TTC549 (cell line): ENCODE measurements around the gene WDR27.
"Not testable (repeated sequence)": the region's sequence is repeated elsewhere in the genome, so short reads cannot be mapped to it uniquely, and the experiment has no call there.

ENCODE experiments used
- FAIRE-seq: peaks from 2 replicates; lab custom pipeline; 2012; peaks lifted over from hg19 to GRCh38; lab: Jason Lieb, UNC

WDR27 gene

DNA sequence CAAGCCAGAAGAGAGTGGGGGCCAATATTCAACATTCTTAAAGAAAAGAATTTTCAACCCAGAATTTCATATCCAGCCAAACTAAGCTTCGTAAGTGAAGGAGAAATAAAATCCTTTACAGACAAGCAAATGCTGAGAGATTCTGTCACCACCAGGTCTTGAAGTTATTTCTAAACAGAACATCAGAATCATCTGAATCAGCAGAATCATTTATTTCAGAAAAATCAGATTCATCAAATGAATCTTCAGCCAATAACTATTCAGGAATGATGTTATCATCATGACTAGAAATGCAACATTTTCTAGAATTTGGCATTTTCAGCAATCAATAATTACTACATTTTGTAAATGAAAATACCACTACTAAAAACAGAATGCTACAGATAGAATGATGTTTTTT, 100.7 kb downstream of the WDR27 start:
- FAIRE-seq: not testable (repeated sequence)

DNA sequence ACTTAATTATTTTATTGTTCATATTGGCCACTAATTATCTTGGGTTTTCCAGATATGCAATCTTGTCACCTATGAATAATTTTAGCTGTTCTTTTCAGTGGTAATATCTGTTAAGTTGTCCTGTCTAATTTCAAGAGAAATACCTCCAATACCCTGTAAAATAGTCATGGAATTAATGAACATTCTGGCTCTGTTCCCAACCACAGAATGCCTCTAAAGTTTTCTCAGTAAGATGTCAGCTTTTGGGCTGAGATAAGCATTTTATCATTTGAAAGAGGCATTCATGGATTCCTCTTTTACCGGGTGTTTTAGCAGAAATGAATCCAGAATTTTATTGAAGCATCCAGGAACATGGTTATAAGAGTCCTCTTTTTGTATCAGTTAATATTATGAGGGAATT, 109.3 kb downstream of the WDR27 start:
- FAIRE-seq: no peak

DNA sequence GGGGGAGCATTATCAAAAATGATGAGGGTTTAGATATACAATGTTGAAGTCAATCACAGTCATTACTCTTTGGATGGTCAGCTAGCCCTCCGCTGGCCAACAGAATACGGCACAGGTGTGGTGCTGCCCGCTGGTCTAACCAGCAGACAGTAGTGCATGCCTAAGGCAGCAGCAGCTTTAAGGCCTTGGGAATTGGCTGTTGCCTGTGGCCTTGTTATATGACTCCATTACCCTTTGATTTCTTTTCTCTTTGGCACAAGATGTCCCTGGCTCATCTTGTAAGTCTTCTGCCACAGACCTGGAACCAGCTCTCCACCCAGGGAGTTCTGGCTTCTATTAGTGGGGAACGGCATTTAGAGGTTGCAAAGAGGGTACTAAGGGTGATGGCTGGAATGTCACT, 110.2 kb downstream of the WDR27 start:
- no peak for FAIRE-seq

DNA sequence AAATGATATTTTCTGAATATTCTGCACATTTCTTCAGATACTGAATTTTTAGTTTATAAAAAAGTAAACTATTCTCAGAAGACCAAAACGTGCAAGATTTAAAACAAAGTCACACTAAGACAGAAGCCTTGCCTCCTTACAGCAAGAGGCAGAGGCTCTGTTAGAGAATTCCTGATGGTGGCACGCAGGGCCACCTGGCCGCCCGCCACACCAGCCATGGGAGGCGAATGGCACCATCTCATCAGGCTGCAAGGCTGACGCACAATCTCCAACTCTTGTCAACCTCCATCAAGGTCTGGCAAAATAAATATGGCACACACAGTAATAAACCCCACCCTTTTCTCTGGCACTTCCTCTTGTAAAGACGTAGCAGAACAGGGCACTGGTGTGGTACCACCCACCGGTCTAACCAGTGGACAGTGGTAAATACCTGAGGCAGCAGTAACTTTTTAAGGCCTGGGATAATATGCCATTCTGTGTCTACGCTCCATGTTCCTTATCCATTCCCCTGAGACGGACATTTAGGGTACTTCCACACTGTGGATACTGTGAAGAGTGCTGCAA, 111.4 kb downstream of the WDR27 start:
- no peak for FAIRE-seq

DNA sequence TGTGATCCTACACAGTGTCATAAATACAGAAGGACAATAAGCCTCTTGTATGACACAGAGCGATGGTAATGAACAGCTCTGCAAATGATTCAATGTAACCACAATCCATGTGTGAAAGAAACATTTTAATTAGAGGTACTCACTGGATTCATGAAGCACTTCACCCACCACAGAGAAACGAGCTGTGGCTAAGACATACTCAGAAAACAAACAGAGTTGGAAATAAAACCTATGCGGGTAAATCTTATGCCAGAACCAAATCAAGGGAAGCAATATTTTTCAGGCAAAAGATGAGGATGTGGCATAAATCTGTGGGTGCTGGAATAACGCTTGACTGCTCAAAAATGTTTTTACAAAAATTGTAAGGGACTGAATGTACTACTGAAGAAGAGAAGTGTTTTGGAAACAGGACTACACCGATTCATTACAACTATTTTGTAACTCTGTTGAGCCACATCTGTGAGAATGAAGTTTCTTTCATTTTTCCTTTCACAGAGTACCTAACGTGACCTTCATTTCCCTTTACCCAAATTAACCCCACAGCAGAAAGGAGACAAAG, 112.1 kb downstream of the WDR27 start:
- no peak for FAIRE-seq

DNA sequence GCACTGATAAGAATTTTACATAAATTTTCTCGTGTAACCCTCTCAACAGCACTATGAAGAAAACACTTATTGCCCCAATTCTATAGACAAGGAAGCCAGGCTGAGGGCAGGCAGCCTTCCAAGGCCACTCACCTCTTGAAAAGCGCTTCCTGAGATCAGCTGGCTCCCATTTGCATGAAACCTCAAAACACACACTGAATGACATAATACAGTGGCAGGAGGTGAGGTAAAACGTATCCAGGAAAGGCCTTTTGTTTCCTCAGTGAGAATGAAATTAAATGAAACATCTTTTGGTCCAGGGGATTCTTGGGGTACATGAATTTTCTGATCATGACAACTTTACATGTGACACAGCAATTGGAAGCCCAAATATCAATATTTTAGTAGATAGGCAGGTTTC, 112.5 kb downstream of the WDR27 start:
- no peak for FAIRE-seq

DNA sequence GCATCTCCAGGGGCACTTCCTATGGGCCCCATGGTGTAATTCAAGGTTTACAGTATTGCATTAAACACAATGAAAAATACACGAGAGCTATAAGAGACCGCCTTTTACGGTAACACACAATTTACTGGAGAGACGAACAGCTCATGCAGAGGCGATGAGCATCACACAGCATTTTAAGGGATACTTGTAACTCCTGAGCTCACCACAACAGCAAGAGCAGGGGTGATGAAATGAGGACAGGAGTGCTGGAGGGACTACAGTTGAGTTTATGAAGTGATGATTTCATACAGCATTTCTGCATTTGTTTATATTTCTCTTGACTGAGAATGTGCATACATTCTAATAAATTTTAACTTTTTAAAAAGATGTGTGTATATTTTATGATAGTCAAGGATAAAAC, 113.9 kb downstream of the WDR27 start:
- no peak for FAIRE-seq

DNA sequence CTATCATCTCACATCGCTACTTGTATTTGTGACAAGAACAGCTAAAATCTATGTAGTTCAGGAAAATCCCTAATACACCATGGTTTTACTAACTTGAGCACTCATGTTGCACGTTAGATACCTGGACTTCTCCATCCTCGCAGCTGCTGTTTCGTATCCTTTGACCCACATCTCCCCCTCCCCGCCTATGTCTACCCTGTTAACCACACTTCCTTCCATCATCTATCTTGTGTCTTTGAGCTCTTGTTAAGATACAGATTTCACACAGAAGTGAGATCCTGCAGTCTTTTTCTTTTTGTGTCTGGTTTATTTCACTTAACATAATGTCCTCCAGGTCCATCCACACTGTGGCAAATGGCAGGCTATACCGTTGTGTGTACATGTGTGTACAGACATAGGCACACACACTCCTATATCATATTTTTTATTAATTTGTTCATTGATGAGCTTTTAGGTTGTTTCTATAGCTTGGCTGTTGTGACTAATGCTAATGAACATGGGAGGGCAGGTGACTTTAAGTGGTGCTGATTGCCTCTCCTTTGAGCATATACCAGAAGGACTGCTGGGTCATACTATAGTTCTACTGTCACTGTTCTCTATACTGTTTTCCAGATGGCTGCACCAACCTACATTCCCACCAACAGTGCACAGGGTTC, 117.8 kb downstream of the WDR27 start:
- FAIRE-seq: no peak

DNA sequence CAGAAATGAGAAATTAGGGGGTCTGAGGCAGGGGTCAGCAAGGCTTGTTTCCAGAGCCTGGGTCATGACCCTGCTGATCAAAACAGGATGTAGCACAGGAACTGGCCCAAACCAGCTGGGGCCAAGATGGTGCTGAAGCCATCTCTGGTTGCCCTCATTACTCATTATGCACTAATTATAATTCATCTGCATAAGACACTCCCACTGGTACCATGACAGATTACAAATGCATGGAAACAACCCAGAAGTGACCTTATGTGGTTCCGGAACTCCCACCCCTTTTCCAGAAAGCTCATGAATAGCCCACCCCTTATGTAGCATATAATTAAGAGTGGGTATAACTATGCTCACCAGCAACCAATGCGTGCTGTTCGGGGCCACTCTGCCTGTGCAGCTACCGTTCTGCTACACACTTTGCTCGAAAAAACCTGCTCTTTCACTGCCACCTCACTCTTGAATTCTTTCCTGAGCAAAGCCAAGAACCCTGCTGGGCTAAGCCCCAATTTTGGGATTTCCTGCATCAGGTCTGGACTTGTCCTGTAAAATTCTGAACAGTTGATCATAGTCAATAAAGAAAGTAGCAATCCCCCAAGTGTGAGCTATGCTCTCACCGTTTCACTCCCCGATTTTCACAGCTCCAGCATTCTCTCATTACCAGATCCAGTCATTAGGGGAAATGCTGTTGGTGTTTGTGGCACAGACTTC, 122.3 kb downstream of the WDR27 start:
- FAIRE-seq: no peak

DNA sequence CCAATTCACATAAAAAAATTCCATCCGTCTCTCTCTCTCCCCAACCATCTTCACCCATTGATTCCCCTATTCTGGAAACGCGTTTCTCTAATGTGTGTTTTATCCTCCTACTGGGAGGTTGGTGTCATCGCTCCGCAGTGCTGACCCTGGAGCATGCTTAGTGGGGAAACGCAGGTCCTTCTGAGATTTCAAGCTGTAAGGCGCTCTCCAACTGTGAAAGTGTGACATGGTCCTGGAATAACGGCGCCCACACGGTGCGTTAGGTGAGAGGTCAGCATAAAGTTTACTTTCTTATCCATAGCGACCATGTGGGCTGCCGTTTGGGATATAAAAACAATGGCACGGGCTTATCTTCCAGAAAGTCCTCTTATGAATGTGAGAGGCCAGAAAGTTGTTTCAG, 123.9 kb downstream of the WDR27 start:
- FAIRE-seq: no peak

DNA sequence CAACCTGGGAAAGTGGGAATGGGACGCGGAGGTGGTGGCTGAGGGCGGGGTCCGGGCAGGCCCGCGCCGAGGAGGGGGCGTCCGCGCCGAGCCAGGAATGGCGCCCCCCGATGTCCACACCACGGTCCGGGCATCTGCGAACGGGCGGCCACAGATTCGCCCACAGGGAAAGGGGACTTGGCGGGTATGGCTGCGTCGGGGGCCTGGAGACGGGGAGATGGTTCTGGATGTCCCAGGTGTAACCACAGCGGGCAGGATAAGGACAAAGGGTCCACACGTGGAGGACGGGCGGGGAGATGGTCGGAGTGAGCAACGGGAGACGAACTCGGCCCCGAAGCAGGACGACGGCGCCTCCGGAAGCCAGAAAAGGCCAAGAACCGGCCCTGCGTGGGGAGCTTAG, 124.6 kb downstream of the WDR27 start:
- no peak for FAIRE-seq

DNA sequence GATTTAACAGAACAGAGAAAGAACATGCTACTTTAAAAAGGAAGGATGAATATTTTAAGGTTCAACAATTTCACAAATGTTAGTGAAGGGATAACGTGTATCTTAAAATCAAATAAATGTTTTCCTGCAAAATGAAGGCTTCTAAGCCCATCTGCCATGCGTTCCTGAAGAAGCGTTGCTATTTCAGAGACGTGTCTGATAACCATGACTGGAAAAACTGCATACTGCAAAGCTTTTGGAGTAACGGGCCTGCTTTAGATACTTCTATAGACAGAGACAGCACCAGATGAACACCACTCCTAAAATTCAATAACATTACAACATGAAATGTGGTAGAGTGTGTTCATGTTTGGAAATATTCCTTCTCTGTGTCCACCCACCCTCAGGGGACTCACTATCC, 126.0 kb downstream of the WDR27 start:
- no peak for FAIRE-seq

DNA sequence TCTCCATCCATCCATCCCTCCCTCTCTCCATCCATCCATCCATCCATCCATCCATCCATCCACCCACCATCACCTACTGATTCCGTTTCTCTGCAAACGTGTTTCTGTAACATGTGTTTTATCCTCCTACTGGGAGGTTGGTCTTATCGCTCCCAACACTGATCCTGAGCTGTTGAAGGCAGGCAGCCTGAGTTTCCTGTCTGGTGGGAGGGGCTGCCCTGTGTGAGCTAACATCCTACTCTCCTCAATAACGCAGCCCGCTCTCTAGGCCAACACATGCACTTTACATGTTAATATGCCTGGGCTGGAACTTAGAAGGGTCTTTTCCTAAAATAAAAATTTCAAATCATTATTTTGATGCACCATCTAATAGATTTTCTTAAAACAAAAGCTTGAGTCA, 126.5 kb downstream of the WDR27 start:
- no peak for FAIRE-seq

DNA sequence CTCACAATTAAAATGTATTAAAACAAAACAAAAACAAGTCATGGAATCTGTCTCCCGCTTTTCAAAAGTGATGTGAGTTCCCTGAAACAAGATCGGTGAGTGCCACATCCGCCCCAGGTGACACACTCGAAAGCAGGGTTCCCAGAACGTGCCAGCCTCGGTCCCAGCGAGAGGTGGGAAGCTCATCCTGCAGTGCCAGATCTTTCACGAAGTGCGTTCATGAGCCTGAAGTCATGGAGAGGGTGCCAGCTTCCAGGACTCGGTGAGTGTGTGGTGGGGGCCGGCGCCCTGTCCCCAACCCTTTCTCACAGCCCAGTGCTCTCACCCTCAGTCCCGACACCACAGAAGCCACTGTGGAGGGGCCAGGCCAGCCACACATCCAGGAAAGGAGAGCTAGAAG, 127.4 kb downstream of the WDR27 start:
- FAIRE-seq: no peak

DNA sequence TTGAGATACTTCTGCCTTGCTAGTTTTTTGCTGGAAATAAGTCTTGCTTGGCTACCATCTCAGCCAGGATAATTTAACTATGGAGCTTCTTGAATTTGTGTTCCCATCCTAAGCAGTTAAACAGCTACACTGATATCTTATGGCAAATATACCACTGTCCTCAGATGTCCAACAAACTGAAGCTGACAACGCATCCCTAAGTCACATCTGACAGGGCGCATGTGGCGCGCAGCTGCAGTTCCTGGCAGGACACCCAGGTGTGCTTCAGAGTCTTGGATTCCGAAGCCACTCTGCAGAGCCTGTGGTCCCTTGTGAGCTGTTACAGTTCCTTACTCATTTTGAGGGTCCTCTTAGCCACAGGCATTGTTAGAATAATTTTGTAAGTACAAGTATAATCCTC, 127.9 kb downstream of the WDR27 start:
- no peak for FAIRE-seq

DNA sequence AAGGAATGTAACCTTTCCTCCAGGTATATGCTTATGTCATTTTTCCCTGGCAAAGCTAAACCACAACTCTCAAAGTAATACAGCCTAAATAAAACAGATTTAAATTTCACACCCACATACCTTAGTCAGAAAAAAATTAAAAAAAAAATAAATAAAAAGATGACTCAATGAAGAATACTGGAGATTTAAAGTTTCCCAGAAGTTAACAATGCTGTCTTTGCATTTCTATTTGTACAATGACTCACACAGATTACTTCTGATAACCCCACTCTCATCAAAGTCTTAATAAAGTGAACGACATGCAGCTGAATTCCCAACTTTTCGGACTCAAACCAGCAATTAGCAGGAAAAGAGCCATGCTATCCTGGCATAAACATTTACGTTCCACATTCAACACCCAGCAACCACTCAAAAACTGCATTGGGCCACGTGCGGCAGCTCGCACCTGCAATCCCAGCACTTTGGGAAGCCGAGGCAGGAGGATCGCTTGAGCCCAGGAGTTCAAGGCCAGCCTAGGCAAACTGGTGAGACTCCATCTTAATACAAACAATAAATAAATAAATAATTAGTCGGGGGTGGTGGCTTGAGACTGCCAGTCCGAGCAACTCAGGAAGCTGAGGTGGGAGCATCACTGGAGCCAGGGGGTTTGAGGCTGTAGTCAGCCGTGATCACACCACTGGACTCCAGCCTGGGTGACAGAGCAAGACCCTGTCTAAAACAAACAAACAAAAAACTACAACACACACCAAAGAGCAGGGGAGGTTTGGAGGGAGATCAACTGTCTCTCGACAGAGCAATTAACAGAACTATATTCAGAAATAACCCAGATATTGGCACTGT, 130.5 kb downstream of the WDR27 start:
- no peak for FAIRE-seq

DNA sequence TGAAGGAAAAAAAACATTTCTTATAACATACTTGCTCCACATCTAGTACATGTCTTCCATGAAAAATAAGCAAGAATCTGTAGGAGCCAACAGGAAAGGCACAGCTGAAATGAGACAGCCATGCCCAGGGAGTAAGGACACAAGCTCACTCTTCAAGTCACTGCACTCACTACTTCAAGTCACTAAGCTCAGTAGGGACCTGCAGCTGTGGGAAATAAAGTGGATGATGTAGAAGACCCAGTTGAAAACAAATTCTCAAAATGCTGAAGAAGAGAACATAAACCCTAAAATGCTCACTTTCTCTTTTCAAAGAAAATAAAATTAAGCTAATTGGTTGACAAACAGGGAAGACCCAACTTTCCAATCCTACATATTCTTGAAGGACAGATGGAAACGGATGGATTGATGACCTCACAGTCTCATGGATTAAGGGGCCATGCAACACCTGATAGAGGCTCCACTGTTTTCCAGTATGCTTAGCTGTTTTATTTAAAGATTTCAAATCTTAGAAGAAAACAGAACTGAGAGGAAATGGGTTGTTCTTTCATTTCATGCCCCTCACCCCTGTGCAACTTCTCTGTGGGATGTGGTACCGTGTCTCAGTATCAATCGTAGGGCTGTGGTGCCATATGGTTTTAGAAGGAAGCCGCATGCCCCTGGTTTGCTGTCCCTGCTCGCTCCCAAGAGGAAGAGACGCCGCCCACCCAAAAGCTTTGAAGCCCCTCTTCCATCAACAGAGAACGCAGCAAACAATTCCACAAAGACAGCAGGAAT, 133.3 kb downstream of the WDR27 start:
- FAIRE-seq: no peak

DNA sequence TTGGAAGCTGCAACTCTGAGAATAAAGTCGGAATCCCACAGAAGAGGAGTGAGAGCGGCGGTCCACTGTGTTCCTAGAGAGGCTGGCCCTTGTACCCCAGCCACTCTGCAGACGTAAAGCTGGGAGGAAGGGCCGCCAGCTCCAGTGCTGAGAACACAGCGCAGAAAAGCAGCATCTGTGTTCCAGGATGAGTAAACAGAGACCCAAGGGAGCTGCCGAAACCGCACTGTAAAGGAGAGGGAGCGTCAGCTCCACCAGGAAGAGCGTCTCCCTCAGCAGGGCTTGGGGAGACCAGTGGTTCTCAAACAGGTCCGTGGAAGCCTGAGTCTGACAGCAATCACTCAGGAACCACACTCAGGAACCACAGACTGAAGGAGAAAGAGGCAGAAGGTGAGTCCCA, 134.0 kb downstream of the WDR27 start:
- no peak for FAIRE-seq

DNA sequence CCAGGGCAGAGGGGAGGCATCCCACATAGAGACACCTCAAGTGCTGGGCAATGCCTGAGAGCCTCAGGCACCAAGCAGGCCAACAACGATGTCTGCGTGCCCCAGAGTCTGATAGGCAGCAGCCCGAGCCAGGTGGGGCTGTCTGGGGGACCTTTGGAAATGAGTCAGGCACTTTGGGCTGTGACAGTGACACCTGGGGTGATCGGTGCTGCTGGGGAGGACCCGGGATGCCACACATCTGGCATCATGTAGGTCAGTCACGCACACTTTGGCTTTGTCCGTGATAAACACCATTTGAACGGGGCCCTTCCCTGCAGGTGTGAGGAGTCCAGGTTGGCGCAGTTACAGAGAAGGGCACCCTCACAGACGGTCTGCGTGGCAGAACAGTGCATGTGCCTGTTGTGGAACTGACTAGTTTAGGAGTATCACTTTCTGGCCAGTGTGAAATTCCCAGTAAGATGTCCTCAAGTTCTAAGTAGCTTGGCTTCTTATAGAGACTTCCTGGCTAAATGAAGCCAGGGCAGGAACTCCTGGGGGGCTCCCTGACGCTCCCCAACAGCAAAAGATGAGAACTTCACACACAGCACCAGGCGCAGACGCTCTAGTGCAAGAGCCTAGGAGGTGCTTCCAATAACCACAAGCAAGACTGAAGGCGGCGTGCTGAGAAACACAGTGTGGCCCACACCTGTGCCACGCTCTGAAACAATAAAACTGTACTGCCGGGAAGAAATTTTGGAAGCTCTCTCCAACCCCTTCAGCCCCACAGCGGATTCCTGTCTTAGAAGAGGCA, 134.7 kb downstream of the WDR27 start:
- FAIRE-seq: no peak

DNA sequence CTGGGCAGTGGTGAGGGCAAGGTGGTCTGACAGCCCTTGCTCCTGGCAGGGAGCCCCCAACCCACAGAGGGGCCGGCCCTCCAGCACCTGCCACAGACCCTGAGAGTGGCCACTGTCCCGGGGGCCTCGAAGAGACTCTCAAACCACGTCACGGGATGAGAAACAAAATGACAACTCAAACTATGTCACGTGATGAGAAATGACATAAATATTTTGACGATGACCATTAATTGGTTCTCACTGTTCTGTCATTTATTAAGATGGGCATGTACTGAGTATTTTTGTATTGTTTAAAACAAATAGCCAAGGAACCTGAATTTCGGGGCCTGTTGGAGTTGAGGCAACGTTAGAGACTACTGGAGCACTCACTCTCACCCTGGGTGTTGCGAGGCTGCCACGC, 135.5 kb downstream of the WDR27 start:
- no peak for FAIRE-seq
